GOT3 (cell line): Measurements from ENCODE around the gene ARHGAP22.

ENCODE experiments used
- DNase-seq: peaks from one replicate; lab custom pipeline; 2025; ENCODE audit warnings: mixed read lengths; lab: John Stamatoyannopoulos, UW

Gene ARHGAP22

GRCh38 chr10:48533540-48533939, 71.3 kb downstream of the ARHGAP22 start:
- no peak for DNase-seq

- no peak for DNase-seq
These were observed 73.4 kb downstream of the ARHGAP22 start for GRCh38 chr10:48531486-48531885.

- DNase-seq, result no peak
These were observed 75.5 kb downstream of the ARHGAP22 start for GRCh38 chr10:48529331-48529730.

GRCh38 chr10:48527756-48528155, 77.1 kb downstream of the ARHGAP22 start:
- no peak for DNase-seq

- no peak for DNase-seq
These were observed 77.9 kb downstream of the ARHGAP22 start for GRCh38 chr10:48526846-48527505.

- no peak for DNase-seq
These were observed 78.7 kb downstream of the ARHGAP22 start for GRCh38 chr10:48526011-48526821.

GRCh38 chr10:48525113-48525512, 79.8 kb downstream of the ARHGAP22 start:
- no peak for DNase-seq

GRCh38 chr10:48523820-48524758, 80.8 kb downstream of the ARHGAP22 start:
- no peak for DNase-seq

- no peak for DNase-seq
These were observed 81.6 kb downstream of the ARHGAP22 start for GRCh38 chr10:48523212-48523819.

GRCh38 chr10:48522011-48522765, 82.7 kb downstream of the ARHGAP22 start:
- no peak for DNase-seq

- DNase-seq, result no peak
These were observed 84.3 kb downstream of the ARHGAP22 start for GRCh38 chr10:48520594-48520993.

- DNase-seq, result no peak
These were observed 84.7 kb downstream of the ARHGAP22 start for GRCh38 chr10:48520184-48520506.

GRCh38 chr10:48519481-48520183, 85.2 kb downstream of the ARHGAP22 start:
- no peak for DNase-seq

- DNase-seq, result no peak
These were observed 85.9 kb downstream of the ARHGAP22 start for GRCh38 chr10:48518986-48519385.

GRCh38 chr10:48517911-48518811, 86.7 kb downstream of the ARHGAP22 start:
- no peak for DNase-seq

GRCh38 chr10:48517482-48517881, 87.4 kb downstream of the ARHGAP22 start:
- DNase-seq, result no peak

- DNase-seq, result no peak
These were observed 88.0 kb downstream of the ARHGAP22 start for GRCh38 chr10:48516911-48517310.

- DNase-seq, result no peak
These were observed 90.0 kb downstream of the ARHGAP22 start for GRCh38 chr10:48514916-48515315.

GRCh38 chr10:48514255-48514654, 90.6 kb downstream of the ARHGAP22 start:
- DNase-seq, result no peak

GRCh38 chr10:48512861-48513260, 92.0 kb downstream of the ARHGAP22 start:
- DNase-seq, result no peak
